DOHH2 (cell line): ENCODE results near the gene CCDC102A.

Source experiments
- H3F3A ChIP-seq: fragments of 200-600 bp; sonication (generic), shearing (Covaris generic); 2 replicates; pipeline ENCODE4 v1.6.0; 2016; ENCODE audit warnings: antibody characterized with exemption, mild to moderate bottlenecking; ENCODE audit not compliant: control insufficient read depth, insufficient read depth
- H3K27ac ChIP-seq: fragments of 200-600 bp; sonication (generic); 2 replicates; pipeline ENCODE4 v1.5.1; 2014; ENCODE audit warnings: low read depth, mild to moderate bottlenecking, low read length, moderate library complexity
- H3K27me3 ChIP-seq: fragments of 200-600 bp; sonication (generic); 2 replicates; pipeline ENCODE4 v1.6.1; 2014; ENCODE audit warnings: mild to moderate bottlenecking, low read length, mixed read lengths; ENCODE audit not compliant: control insufficient read depth
- H3K36me3 ChIP-seq: fragments of 200-600 bp; sonication (generic); 2 replicates; pipeline ENCODE4 v1.6.1; 2014; ENCODE audit warnings: mild to moderate bottlenecking, low read length, moderate library complexity, mixed read lengths; ENCODE audit not compliant: control insufficient read depth
- H3K4me1 ChIP-seq: fragments of 200-600 bp; sonication (generic); 2 replicates; pipeline ENCODE4 v1.6.1; 2014; ENCODE audit warnings: mild to moderate bottlenecking, low read length, mixed read lengths; ENCODE audit not compliant: control insufficient read depth
- H3K4me2 ChIP-seq: fragments of 200-600 bp; sonication (generic); 2 replicates; pipeline ENCODE4 v1.6.0; 2014; ENCODE audit warnings: mild to moderate bottlenecking, low read length, moderate library complexity
- H3K4me3 ChIP-seq: fragments of 200-600 bp; sonication (generic); 2 replicates; pipeline ENCODE4 v1.5.1; 2014; ENCODE audit warnings: mild to moderate bottlenecking, low read length, mixed read lengths
- H3K79me2 ChIP-seq: fragments of 200-600 bp; sonication (generic); 2 replicates; pipeline ENCODE4 v1.6.1; 2014; ENCODE audit warnings: mild to moderate bottlenecking, low read length, mixed read lengths; ENCODE audit not compliant: control insufficient read depth
- H3K9me2 ChIP-seq: fragments of 200-600 bp; sonication (generic); replicated peaks from 2 replicates; pipeline ENCODE4 v1.6.1; 2014; ENCODE audit warnings: mild to moderate bottlenecking, low read length, mixed read lengths; ENCODE audit not compliant: control insufficient read depth
- H3K9me3 ChIP-seq: fragments of 200-600 bp; sonication (generic); 2 replicates; pipeline ENCODE4 v1.6.1; 2014; ENCODE audit warnings: antibody characterized with exemption, low read length, mixed read lengths; ENCODE audit not compliant: control insufficient read depth, insufficient read depth
- H4K20me1 ChIP-seq: fragments of 200-600 bp; sonication (generic); 2 replicates; pipeline ENCODE4 v1.6.0; 2014; ENCODE audit warnings: low read depth, mild to moderate bottlenecking, antibody characterized with exemption, low read length, moderate library complexity; ENCODE audit not compliant: control insufficient read depth, insufficient read depth
- EZH2phosphoT487 ChIP-seq: fragments of 200-600 bp; sonication (generic); IDR thresholded peaks from 2 replicates; pipeline ENCODE4 v1.6.1; 2017; ENCODE audit warnings: borderline replicate concordance, mild to moderate bottlenecking, antibody characterized with exemption, low read length, moderate library complexity, mixed read lengths
- TF ChIP-seq, protein P1 (sequence below): fragments of 200-600 bp; sonication (generic); IDR thresholded peaks from one replicate; pipeline ENCODE4 v1.5.1; 2014; ENCODE audit warnings: antibody characterized with exemption, mild to moderate bottlenecking, low read depth, low read length; ENCODE audit not compliant: poor library complexity, severe bottlenecking

CCDC102A gene

DNA sequence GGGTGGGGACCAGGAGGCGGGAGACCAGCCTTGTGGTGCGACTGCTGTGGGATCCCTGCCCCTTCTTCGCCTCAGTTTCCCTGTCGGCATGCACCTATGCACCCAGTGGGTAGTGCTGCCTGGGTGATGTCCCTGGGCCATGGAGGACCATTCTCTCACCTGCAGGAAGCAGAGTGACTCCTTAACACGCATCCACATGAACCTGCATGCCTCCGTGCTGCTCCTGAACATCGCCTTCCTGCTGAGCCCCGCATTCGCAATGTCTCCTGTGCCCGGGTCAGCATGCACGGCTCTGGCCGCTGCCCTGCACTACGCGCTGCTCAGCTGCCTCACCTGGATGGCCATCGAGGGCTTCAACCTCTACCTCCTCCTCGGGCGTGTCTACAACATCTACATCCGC lies 31.3 kb upstream of the CCDC102A start:
- no peaks in the 10 kb centered on the region for H3K4me1 ChIP-seq
- H3K4me3 ChIP-seq, result no peak overlapping the region
- no peaks in the 10 kb centered on the region for H3F3A ChIP-seq
- H3K27me3 ChIP-seq, result no peaks in the 10 kb centered on the region
- no peak overlapping the region for H3K27ac ChIP-seq
- H3K79me2 ChIP-seq, result no peaks in the 10 kb centered on the region
- no peaks in the 10 kb centered on the region for H3K36me3 ChIP-seq
- H3K4me2 ChIP-seq, result no peak overlapping the region
- TF ChIP-seq, protein P1, sequence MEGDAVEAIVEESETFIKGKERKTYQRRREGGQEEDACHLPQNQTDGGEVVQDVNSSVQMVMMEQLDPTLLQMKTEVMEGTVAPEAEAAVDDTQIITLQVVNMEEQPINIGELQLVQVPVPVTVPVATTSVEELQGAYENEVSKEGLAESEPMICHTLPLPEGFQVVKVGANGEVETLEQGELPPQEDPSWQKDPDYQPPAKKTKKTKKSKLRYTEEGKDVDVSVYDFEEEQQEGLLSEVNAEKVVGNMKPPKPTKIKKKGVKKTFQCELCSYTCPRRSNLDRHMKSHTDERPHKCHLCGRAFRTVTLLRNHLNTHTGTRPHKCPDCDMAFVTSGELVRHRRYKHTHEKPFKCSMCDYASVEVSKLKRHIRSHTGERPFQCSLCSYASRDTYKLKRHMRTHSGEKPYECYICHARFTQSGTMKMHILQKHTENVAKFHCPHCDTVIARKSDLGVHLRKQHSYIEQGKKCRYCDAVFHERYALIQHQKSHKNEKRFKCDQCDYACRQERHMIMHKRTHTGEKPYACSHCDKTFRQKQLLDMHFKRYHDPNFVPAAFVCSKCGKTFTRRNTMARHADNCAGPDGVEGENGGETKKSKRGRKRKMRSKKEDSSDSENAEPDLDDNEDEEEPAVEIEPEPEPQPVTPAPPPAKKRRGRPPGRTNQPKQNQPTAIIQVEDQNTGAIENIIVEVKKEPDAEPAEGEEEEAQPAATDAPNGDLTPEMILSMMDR, result no peak
- no peak for TF ChIP-seq EZH2phosphoT487
- no peaks in the 10 kb centered on the region; the same call in 1 of the 2 replicates for H3K9me3 ChIP-seq
- no peaks in the 10 kb centered on the region for H3K9me2 ChIP-seq
- no peaks in the 10 kb centered on the region for H4K20me1 ChIP-seq

DNA sequence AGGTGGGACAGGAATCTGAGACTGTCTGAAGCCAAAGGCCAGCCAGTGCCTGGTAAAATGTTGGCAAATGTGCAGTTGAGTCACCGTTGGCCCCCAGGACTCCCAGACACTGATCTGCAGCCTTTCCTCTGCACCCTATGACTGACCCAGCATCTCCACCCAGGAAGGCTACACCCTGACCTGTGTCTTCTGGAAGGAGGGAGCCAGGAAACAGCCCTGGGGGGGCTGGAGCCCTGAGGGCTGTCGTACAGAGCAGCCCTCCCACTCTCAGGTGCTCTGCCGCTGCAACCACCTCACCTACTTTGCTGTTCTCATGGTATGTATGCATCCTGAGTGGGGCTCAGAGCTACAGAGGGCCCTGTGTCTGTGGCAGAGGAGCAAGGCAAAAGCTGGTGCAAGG lies 30.1 kb upstream of the CCDC102A start:
- no peaks in the 10 kb centered on the region for H3F3A ChIP-seq
- no peak overlapping the region for H3K27ac ChIP-seq
- no peak overlapping the region for H3K4me2 ChIP-seq
- H3K9me3 ChIP-seq, result peaks cover under 1% of the 10 kb centered on the region; the same call in 1 of the 2 replicates
- TF ChIP-seq, protein P1, result no peak
- no peak for TF ChIP-seq EZH2phosphoT487
- H4K20me1 ChIP-seq, result no peaks in the 10 kb centered on the region
- H3K36me3 ChIP-seq, result no peaks in the 10 kb centered on the region
- no peaks in the 10 kb centered on the region for H3K4me1 ChIP-seq
- H3K9me2 ChIP-seq, result no peaks in the 10 kb centered on the region
- no peaks in the 10 kb centered on the region for H3K27me3 ChIP-seq
- H3K4me3 ChIP-seq, result no peak overlapping the region
- no peaks in the 10 kb centered on the region for H3K79me2 ChIP-seq

DNA sequence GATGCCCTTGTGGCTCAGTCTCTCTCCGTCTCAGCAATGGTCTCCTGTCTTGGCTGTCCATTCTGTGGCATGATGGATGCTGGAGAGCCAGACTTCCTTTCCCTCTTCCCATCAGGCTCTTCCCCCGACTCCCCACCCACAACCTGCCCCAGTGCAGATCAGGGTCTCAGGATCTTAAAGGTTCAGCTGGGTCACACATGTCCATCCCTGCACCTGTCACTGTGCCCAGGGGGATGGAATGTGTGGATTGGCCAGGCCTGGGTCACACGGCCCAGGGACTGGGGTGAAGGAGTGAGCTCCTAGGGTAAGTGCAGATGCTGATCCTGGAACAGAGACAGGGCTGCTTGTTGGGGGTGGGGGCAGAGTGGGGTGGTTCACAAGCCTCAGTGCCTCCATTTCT lies 29.1 kb upstream of the CCDC102A start:
- Histone ChIP-seq H3K27ac (no peak overlapping the region), H3K9me2 (no peaks in the 10 kb centered on the region), H3K9me3 (peaks cover 8% of the 10 kb centered on the region; the same call in 1 of the 2 replicates), H3K4me3 (no peak overlapping the region), H3K79me2 (no peaks in the 10 kb centered on the region), H3K4me2 (no peak overlapping the region), H3K4me1 (no peaks in the 10 kb centered on the region), H3K27me3 (no peaks in the 10 kb centered on the region), H4K20me1 (no peaks in the 10 kb centered on the region), H3K36me3 (no peaks in the 10 kb centered on the region), H3F3A (no peaks in the 10 kb centered on the region)
- TF ChIP-seq EZH2phosphoT487, result no peak
- TF ChIP-seq, protein P1, result no peak
